Neural crest cell (in vitro differentiated cells): ENCODE measurements around the gene DUSP5. TPM values are rescaled to one million over a fixed set of nuclear protein-coding genes. Genes with fewer than 3 reads are reported as not detected.
"Not testable (repeated sequence)": the region's sequence is repeated elsewhere in the genome, so short reads cannot be mapped to it uniquely, and the experiment has no call there.

Source experiments
- DNase-seq: peaks from one replicate; pipeline ENCODE4 v3.0.0; 2021; ENCODE audit warnings: low read depth, mixed read lengths, low spot score
- H3K27ac Mint-ChIP-seq: one replicate; pipeline ENCODE4 v1.8.0; 2021; ENCODE audit warnings: mild to moderate bottlenecking, mixed read lengths; ENCODE audit not compliant: unreplicated experiment
- H3K27me3 Mint-ChIP-seq: 2 replicates; pipeline ENCODE4 v1.8.0; 2021; ENCODE audit warnings: low read depth, mild to moderate bottlenecking, mixed read lengths
- H3K36me3 Mint-ChIP-seq: 2 replicates; pipeline ENCODE4 v1.8.0; 2021; ENCODE audit warnings: low read depth, mild to moderate bottlenecking, mixed read lengths
- H3K4me1 Mint-ChIP-seq: 2 replicates; pipeline ENCODE4 v1.8.0; 2021; ENCODE audit warnings: mixed read lengths
- H3K4me3 Mint-ChIP-seq: one replicate; pipeline ENCODE4 v1.8.0; 2021; ENCODE audit warnings: mild to moderate bottlenecking, mixed read lengths
- H3K9me3 Mint-ChIP-seq: 2 replicates; pipeline ENCODE4 v1.8.0; 2021; ENCODE audit warnings: mixed read lengths
- CTCF ChIP-seq: fragments of 200-600 bp; sonication (generic); conservative IDR thresholded peaks from 2 replicates; pipeline ENCODE4 v1.5.0; 2021; ENCODE audit warnings: antibody characterized with exemption, mild to moderate bottlenecking
- total RNA-seq: library from RNA; stranded (reverse); gene quantifications from 2 replicates; pipeline ENCODE4 v1.2.1, GENCODE V29; 2021

Gene DUSP5
- total RNA-seq, 1 donor from 2014 or later: 2.5 TPM

GRCh38 chr10:110525349-110526260 lies 27.9 kb downstream of the DUSP5 start:
- H3K27ac Mint-ChIP-seq: no peak overlapping the region
- no peak for TF ChIP-seq CTCF
- no peak overlapping the region for H3K4me3 Mint-ChIP-seq
- no peak for DNase-seq
- no peaks in the 10 kb centered on the region for H3K4me1 Mint-ChIP-seq
- no peaks in the 10 kb centered on the region for H3K36me3 Mint-ChIP-seq
- H3K27me3 Mint-ChIP-seq: peaks cover 15% of the 10 kb centered on the region
- H3K9me3 Mint-ChIP-seq: no peaks in the 10 kb centered on the region

GRCh38 chr10:110527731-110528171 lies 30.0 kb downstream of the DUSP5 start:
- peaks cover 20% of the 10 kb centered on the region for H3K27me3 Mint-ChIP-seq
- TF ChIP-seq CTCF: no peak
- H3K27ac Mint-ChIP-seq: no peak overlapping the region
- H3K4me3 Mint-ChIP-seq: no peak overlapping the region
- no peaks in the 10 kb centered on the region for H3K9me3 Mint-ChIP-seq
- DNase-seq: no peak
- H3K36me3 Mint-ChIP-seq: no peaks in the 10 kb centered on the region
- H3K4me1 Mint-ChIP-seq: no peaks in the 10 kb centered on the region

GRCh38 chr10:110528224-110528996 lies 30.7 kb downstream of the DUSP5 start:
- peaks cover 4% of the 10 kb centered on the region for H3K4me1 Mint-ChIP-seq
- no peak for TF ChIP-seq CTCF
- no peak overlapping the region for H3K4me3 Mint-ChIP-seq
- H3K27ac Mint-ChIP-seq: no peak overlapping the region
- H3K9me3 Mint-ChIP-seq: no peaks in the 10 kb centered on the region
- H3K27me3 Mint-ChIP-seq: peaks cover 20% of the 10 kb centered on the region
- DNase-seq: no peak
- H3K36me3 Mint-ChIP-seq: no peaks in the 10 kb centered on the region

DNA sequence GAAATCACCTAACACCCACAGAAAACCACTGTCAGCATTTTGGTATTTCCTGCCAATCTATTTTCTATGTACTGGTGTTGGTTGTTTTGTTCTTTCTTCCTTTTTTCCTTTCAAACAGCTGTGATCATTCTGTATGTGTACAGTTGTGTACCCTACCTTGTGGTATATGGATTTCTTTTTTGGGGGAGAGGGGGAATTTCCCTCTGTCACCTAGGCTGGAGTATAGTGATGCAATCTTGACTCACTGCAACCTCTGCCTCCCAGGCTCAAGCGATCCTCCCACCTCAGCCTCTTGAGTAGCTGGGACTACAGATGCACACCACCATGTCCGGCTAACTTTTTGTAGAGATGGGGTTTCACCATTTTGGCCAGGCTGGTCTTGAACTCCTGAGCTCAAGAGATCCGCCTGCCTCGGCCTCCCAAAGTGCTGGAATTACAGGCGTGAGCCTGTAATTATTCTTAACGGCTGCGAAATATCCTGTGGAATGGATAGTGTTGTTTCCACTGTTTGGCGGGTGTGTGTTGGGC lies 31.4 kb downstream of the DUSP5 start:
- H3K27me3 Mint-ChIP-seq: peaks cover 20% of the 10 kb centered on the region
- not testable (repeated sequence) for H3K27ac Mint-ChIP-seq, H3K4me3 Mint-ChIP-seq, H3K36me3 Mint-ChIP-seq, H3K4me1 Mint-ChIP-seq, H3K9me3 Mint-ChIP-seq, DNase-seq

- no peaks in the 10 kb centered on the region for H3K36me3 Mint-ChIP-seq
- TF ChIP-seq CTCF: no peak
- no peak for DNase-seq
- H3K27me3 Mint-ChIP-seq: peaks cover 20% of the 10 kb centered on the region
- no peak overlapping the region for H3K4me3 Mint-ChIP-seq
- no peaks in the 10 kb centered on the region for H3K9me3 Mint-ChIP-seq
- no peak overlapping the region for H3K27ac Mint-ChIP-seq
- peaks cover 4% of the 10 kb centered on the region for H3K4me1 Mint-ChIP-seq
Measured at GRCh38 chr10:110529596-110530011, 31.9 kb downstream of the DUSP5 start.
